HG02763 (cell line): ENCODE measurements around the gene GFER.
A peak's percentile ranks its signal among the peaks of the same experiment; 100 is the strongest.
"Not testable (repeated sequence)": the region's sequence is repeated elsewhere in the genome, so short reads cannot be mapped to it uniquely, and the experiment has no call there.

Source experiments
- ATAC-seq: cut with Tn5 transposase; IDR thresholded peaks from one replicate; pipeline ENCODE4 v1.9.1; 2021; ENCODE audit warnings: mild to moderate bottlenecking, moderate library complexity; ENCODE audit not compliant: unreplicated experiment

GFER gene

GRCh38 chr16:1983544-1984346, at the start of gene GFER:
GFER (plus strand) TSS chr16:1984193; CDS start chr16:1984219, 26 bp downstream.
- ATAC-seq: peak; percentile 81

- no peak for ATAC-seq
Observed at GRCh38 chr16:1936945-1937479, 47.0 kb upstream of the GFER start.

- ATAC-seq: no peak
Observed at GRCh38 chr16:1938316-1938715, 45.7 kb upstream of the GFER start.

GRCh38 chr16:1938910-1939309, 45.1 kb upstream of the GFER start:
- no peak for ATAC-seq

- not testable (repeated sequence) for ATAC-seq
Observed at GRCh38 chr16:1939833-1940232, 44.2 kb upstream of the GFER start.

- ATAC-seq: no peak
Observed at GRCh38 chr16:1940273-1941161, 43.5 kb upstream of the GFER start.

GRCh38 chr16:1941162-1942046, 42.6 kb upstream of the GFER start:
- ATAC-seq: no peak

- no peak for ATAC-seq
Observed at GRCh38 chr16:1942047-1942809, 41.8 kb upstream of the GFER start.

- ATAC-seq: peak; percentile 94
Observed at GRCh38 chr16:1942810-1943726, 40.9 kb upstream of the GFER start, which contains the start of gene MSRB1. MSRB1 (minus strand) TSS chr16:1943199; CDS start chr16:1943156, 43 bp downstream.

- ATAC-seq: no peak
Observed at GRCh38 chr16:1944612-1945199, 39.3 kb upstream of the GFER start.

- ATAC-seq: no peak
Observed at GRCh38 chr16:1945559-1946391, 38.2 kb upstream of the GFER start.

GRCh38 chr16:1946495-1947368, 37.3 kb upstream of the GFER start:
- ATAC-seq: no peak

- ATAC-seq: no peak
Observed at GRCh38 chr16:1947369-1947670, 36.7 kb upstream of the GFER start.

GRCh38 chr16:1949507-1949906, 34.5 kb upstream of the GFER start:
- no peak for ATAC-seq

GRCh38 chr16:1950047-1950446, 33.9 kb upstream of the GFER start:
- ATAC-seq: no peak

- ATAC-seq: no peak
Observed at GRCh38 chr16:1950559-1950958, 33.4 kb upstream of the GFER start.

GRCh38 chr16:1953734-1954133, 30.3 kb upstream of the GFER start:
- ATAC-seq: no peak
